IPS-NIHi7 (cell line): ENCODE data around the gene AMOTL2.

Experiments
- DNase-seq: peaks from one replicate; pipeline ENCODE4 v3.0.0; 2012; ENCODE audit warnings: mixed read lengths; ENCODE audit errors: extremely low spot score

AMOTL2 gene

DNA sequence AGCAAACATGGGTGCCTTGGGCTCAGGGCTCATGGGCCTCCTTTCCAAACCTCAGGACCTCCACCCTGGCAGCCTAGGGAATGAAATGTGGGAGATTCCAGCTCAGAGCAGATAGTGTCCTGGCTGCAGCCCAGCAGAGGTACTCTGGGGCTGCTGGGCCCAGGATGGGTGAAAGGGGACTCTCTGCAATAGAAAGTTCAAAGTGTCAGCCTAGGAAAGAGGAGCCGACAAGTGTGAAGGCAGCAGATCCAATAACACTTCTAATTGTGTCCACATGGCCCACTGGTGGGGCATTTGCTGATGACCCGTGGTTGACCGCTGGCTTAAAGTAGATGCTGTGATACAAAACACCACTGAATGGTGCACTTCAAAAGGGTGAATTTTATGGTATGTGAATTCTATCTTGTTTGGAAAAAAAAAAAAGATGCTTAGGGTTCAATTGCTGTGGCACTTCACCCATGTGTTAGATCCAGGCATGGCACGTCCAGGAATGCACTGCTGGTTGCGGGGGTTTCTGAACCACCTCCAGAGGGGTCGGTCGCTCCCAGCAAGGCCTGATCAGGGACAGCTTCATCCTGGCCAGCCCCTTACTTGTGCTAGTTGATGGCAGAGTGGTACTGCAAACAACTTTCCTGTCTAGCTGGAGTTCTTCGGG, 20.9 kb downstream of the AMOTL2 start:
- DNase-seq: no peak

DNA sequence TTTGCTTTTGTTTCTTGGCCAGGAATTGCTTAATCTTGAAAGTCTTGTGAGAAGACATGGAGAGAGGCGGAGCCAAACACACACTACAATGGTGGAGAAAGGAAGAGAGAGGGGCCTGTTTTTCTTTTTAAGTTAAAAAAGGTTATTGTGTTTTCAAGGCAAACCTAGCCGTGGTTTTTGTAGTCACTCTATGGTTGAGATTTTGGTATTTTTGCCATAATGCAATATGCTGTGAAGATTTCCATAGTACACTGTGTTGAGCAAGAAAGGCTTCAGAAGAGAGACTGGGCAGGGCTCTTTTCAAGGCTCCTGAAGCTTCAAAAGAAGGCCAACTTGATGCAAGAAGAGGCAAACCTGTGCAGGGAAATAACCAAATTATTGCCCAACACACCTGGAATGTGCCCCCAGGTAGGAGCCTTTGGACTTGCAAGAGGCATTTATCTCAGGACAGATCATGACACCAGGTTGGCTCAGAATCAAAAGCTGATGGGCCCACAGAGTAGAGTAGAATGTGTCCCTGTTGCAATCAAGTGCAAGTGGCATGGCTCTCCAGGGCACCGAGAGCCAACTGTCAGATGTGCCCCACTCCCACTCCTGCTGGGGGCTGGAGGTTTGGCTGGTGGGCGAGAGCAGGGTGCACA, 22.1 kb downstream of the AMOTL2 start:
- no peak for DNase-seq

DNA sequence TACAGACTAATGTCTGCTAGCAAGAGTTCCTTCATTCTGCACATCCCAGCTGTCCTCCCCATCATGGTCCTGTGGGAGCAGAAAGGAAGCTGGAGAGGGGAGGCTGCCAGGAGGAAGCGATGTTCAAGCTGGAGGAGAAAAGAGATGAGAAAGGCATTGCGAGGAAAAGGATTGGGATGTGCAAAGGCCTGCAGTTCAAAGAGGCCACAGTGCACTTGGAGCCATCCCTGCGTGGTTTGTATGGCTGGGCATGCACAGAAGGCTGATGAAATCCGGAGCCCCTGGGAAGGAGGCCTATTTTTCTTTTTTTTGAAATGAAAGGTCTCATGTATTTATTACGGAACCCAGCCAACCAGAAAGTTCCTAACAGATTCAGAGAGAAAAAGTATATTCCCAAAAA, 22.8 kb downstream of the AMOTL2 start:
- DNase-seq: no peak

DNA sequence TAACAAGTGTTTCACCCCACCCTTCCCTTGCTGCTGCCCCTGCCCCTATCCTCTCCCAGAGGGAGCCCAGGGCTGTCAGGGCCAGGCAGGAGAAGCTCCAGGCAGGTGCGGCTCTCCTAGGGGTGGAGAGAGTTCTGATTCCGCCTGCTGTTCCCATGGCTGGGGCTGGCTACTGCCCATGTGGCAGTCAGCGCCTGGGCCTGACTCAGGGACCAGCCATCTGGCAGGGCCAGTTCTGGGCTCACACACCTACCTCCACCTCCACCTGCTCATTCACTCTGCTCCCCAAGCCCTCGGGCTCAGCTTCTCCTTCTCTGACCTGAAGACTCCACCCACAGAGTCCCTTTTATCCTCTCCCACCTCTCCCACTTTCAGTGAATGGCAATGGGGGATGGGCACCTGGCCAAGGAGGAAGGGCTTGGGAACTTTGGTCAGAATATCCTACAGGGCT, 23.4 kb downstream of the AMOTL2 start:
- no peak for DNase-seq

DNA sequence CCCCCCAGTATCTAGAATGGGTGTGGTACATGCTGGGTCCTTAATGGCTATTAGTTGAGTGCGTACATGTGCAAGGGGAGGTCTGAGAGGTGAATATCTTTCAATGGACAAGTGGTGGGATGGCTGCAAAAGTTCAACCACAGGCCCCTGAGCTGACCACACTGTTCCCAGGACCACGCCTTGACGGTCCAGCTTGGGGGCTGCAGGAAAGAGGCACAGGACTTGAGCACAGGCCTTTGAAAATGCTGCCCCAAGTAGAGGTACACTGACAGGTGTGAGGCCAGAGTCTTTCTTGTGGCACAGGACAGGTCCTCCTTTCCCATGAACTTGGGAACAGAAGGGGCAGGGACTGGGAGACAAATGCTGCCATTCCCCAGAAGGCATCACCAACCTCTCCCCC, 24.0 kb downstream of the AMOTL2 start:
- no peak for DNase-seq

DNA sequence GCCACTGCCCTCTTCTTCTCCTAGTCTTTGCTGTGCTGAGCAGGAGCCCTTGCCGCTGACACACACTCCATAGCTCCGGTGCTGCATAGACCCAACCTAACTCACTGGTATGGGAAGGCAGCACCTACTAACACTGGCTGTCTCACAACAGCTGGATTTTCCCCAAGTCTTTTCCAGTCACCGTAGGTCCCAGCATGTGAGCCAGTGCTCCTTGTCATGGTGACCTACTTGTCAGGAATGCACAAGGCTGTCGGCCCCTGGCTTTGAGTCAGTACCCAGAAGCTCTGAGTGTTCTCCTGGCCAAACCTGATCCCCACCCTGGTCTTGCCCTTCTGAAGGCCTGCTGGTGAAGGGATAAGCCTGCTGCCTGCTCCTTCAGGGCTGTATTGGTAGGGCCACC, 25.7 kb downstream of the AMOTL2 start:
- DNase-seq: no peak

DNA sequence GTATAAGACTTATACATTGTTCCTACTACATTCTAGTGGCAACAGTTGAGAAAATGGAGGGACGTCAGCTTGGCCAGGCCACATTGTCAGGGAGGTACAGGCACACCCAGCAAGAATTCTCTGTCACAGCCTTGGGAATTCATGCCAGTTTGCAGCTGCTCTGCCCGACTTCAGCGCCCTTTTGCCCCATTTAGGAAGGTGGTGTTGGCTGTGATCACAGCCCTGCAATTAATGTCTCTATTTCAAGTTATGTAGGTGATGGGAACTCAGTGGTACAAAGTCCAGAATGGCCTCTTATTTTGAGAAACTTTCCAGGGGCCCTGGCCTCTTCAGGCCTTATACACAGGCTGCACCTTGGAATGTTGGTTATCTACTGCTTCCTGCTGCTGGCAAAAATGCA, 26.7 kb downstream of the AMOTL2 start:
- no peak for DNase-seq

DNA sequence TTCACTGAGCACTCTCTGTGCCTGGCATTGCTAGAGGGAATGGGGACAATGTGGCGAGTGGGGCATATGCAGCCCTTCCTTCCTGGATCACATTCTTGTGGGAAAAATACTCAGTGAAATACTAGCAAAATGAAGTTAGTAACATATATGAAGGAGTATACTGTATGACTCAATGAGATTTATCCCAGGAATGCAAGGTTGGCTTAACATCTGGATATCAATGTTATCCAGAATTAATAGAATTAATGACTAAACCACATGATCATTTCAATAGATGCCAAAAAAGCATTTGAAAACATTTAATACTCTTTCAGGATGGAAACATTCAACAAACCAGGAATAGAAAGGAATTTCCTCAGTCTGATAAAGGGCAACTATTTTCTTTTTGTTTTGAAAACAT, 27.5 kb downstream of the AMOTL2 start:
- no peak for DNase-seq

DNA sequence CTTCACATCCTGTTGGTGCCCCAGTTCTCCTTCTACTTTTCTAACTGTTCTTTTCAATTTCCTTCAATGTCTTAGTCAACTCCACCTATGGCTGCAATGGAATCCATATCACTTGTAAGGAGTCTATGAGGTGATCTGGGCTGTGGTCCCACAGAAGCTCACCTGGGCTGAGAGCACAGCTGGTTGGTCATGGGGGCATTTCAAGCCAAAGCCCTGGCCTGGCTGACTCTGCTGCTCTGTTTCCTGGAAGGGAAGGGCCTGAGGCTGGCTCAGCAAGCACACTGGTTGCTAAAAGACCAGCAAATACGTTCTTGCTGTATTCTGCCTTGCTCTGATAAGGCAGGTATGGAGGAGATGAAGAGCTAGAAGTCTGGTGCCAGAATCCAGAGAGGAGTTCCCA, 29.0 kb downstream of the AMOTL2 start:
- DNase-seq: no peak

DNA sequence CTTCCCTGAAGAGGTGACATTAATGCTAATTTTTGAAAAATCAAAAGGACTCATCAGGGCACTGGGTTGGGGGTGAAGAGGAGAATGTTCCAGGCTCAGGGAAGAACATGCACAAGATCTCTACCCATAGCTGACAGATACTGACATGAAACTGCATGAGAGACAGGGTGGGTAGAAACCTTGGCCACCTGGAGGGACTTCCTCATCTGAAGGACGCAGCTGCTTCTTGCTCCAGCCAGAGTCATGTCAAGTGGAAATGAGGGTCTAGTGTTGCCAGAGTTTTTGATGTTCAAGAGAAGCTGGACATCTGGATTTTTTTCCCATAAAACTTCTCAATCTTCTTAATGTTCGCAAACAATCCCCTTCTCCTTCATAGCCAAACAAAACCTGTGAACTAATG, 29.7 kb downstream of the AMOTL2 start:
- DNase-seq: no peak

DNA sequence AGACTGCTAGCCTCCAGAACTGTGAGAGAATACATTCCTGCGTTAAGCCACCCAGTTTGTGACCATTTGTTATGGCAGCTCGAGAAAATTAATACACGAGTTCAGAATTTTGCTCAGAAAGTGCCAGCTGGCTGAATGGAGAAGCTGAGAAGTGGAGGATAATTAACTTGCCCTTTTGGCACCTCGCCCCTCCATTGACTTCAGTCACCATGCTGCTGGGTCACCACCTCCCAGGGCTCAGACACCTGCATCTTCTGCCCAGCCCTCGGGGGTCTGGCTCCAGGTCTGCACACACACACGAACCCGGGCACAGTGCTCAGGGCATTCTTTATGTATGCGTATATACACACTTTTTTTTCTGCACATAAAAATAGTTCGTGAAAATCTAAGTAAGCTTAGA, 32.0 kb downstream of the AMOTL2 start:
- DNase-seq: no peak

DNA sequence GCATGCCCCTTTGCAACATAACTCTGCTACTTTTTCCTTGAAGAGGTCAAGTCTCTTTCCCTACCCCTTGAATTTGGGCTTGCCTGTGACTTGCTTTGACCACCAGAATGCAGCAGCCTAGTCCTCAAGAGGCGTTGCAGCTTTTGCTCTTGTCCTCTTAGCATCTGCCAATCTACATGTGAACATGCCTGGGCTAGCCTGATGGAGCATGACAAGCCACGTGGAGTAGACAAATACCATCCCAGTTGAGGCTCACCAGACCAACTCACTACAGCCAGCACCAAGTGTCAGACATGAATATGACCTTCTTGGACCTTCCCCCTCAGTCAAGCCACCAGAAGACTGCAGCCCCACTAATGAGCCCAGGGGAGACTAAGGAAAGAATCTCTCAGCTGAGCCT, 32.9 kb downstream of the AMOTL2 start:
- DNase-seq: no peak

DNA sequence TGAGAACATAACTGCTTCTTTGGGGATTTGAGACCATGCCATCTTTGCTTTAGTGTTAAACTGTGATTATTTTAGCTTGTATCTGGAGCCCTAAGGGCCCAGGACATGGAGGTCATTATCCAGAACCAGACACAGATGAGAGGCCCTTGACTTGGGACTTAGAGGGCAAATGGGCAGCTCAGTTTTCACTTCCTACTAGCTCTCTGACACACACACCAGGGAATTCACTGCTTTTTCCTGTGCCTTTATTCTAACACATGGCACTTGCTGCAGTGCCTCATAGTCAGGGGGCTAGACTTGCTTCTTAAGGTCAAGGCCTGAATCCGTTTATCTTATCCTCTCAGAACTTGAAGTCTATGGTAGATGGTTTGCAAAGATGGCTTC, 33.3 kb downstream of the AMOTL2 start:
- no peak for DNase-seq

DNA sequence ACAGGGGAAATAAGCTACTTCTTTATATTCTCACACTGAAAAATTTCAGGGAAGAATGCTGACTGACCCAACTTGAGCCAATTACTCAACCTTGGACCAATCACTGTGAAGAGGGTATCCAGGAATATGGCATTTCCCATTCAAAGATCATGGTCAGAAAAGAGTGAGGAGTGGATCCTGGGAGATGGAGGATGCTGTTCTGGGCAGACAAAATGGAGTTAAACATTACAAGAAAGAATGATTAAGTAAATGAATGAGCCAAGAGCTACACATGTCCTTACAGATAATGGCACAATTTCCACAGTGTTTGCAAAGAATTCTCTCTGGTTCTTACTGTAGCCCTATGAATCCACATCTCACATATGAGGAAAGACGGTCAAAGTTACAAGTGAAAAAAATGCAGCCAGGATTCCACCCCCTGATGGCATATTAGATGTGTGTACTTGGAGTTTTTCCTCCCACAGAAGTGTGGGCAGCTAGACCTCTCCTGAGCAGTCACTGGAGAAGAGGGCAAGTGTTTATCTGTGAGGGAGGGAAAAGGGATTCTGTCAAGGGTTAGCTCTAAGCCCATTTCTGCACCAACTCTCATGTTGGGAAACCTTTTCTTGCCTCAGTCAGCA, 33.8 kb downstream of the AMOTL2 start:
- DNase-seq: no peak

DNA sequence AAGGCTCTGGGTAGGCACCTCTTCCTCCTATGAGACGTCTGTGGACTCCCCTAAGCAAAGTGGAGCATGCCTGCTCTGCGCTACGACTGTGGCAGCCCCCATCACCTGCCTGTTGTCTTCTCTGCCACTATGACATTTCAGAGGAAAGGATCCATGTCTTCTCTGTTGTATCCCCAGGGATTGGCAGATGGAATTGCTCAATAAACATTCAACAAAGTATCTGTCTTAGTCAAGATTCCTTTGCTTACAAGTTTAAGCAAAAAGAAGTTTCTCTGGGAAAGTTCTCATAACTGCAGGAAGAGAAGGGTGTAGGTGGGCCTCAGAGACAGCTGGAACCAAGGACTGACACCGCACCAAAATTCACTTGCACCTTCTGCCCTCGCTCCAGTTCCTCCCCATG, 34.3 kb downstream of the AMOTL2 start:
- no peak for DNase-seq

DNA sequence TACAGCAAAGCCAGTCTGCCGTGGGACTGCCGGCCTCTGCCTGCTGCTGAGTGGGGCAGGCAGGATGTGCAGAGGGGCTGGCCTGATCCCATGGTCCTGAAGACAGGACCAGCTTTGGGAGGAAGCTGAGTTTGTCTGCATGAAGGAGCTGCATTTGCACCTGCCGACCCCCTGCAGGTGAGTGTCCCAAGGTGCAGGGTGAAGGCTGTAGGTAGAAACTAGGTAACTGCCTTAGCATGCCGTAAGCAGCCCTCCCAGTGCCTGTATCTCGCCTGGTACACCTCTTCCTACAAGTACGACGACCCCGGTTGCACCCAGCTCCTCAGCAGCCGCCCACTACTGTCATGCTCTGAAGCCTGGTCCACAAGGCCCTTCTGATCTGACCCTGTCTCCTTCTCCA, 34.9 kb downstream of the AMOTL2 start:
- DNase-seq: no peak

DNA sequence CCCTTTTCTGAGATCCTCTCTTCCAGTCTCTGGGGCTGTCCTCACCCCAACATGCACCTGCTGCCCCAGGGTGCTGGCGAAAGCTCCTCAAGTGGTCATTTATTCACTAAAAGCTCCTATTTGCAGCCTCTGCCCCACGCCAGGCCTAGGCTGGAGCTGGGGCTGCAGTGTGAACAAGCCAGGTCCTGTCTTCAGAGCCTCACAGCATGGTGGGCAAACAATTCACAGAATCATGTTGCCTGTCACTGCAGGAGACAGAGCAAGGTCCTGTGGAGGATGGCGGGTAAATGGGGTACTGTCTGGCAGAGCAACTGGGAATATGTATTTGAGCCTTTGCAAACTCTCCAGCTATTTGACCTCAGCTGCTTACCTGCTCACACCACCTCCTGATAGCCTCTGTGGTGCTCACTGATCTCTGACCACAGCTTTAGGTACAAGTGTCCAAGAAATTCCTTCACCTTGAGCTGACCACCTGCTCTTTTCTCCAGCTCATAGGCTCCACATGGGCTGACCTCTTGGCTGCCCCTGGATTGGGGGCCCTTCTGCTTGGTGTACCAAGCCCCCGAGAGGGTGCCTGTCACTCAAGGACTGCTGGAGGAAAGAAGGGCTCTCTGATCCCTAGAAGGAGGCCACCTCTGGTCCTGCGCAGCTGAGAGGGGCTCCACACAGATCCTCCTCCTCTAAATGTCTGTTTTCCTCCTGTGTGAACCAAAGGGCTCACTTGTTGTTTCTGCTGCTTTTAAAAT, 35.6 kb downstream of the AMOTL2 start:
- DNase-seq: no peak

DNA sequence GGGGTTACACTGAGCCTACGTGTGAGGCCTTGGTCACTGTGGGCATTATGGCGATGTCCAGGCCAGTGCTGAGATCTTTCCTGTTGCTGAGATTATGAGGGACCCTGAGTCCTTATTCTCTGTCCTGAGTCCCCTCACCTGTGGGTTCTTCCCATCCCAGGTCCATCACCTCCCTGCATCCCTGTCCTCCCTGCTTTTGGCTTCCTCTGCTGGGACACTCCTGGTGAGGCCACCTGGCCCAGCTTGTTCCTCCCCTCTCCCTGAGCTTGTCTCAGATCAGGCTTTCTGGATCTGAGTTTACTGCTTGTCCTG, 36.1 kb downstream of the AMOTL2 start:
- DNase-seq: no peak

DNA sequence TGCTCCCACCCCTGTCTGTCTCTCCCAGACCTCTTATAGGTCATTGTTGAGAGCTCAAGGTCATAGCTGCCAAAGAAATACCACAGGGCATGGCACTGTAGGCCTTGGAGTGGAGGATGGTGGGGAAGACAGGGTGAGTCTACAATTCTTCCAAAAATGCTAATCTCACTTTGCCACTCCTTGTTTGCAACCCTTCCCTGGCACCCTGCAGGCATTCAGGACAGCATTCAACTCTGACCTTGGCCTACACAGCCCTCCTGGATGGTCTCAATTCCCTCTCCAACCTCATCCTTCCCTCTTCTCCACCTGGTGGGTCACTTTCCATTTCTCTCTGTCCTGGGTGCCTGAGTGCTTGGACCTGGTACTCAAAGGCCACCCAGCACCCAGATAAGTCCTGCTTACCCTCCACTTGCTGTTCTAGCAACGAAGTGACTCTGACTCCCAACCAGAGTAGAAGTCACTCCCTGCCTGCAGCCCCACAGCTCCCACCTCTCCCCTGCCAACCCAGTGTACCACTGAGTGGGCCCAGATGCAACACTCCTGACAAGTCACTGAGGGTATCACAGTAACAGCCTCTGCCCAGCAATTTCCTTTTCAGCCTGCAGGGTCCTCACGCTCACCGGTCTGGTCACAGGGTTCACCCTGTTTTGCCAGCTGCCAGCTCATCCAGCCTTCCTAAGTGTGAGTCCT, 36.6 kb downstream of the AMOTL2 start:
- DNase-seq: no peak

DNA sequence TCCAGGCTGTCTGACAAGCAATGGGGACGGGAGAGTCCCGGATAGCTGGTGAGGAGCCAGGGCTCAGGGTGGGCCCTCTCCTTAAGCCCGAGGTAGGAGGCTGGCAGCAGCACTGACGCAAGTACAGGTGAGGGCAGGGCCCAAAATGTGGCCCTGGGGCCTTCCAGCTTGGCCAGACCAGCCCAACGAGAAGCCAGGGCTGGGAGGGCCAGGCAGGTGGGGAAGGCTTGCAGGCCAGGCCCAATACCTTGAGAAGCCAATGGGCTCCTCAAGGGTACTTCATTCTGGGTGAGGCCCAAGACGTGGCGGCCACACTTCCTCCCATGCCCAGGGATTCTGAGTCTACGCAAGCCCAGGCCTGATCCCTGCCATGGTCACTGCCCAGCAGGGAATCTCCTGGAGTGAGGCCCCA, 37.2 kb downstream of the AMOTL2 start:
- no peak for DNase-seq

DNA sequence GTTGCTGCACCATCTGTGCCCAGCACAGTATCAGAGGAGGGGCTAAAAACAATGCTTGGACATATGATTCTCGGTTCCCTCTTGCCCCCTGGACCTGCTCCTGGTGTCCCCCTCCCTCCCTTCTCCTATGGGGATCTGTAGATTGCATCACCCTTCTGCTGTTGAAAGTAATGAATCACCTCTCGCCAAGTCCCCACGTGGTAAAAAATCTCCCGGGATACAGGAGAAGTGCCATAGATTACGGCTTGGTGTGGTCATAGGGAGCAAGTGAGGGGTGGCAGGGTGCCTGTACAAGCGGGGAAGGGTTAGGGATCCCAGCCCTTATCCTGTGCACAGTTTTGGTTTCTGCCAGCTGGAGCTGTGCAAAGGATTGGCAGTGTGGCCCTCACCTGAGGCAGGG, 37.7 kb downstream of the AMOTL2 start:
- no peak for DNase-seq

DNA sequence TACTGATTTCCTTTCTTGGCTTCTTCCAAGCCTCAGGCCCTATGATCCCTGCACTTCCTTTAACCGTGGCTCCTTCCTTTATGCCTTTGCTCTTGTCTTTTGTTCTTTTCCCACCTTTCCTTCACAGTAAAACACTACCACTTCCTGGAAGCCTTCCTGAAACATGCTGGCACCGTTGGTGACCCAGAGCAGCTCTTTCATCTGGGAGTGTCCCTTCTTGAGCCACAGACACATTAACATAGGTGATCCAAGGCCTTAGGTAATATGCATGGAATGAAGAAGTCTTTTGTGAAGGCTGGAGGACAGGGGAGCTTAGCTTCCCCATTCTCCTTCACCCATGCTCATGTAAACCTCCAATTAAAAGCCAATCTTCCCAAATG, 39.4 kb downstream of the AMOTL2 start:
- DNase-seq: no peak
